Stimulated activated naive CD8-positive, alpha-beta T cell treated with anti-CD3 and anti-CD28 coated beads, Interleukin-15, amount 100 ng/mL, for 72 hours (primary cell): ENCODE measurements around the gene IL1RN.
"Not testable (repeated sequence)": the region's sequence is repeated elsewhere in the genome, so short reads cannot be mapped to it uniquely, and the experiment has no call there.

Experiments
- ATAC-seq: fragments of 150-1000 bp; cut with Tn5 transposase; 2 replicates; pipeline ENCODE4 v1.10.0; 2021; ENCODE audit warnings: mild to moderate bottlenecking, moderate library complexity
- DNase-seq, 2 donors: peaks; one replicate each; pipeline ENCODE4 v3.0.0; 2021 to 2022
- H3K27ac Mint-ChIP-seq, 2 donors: one replicate each; pipeline ENCODE4 v1.8.0; 2022; ENCODE audit warnings: mild to moderate bottlenecking in 2 of 2, mixed read lengths in 2 of 2, moderate library complexity in 2 of 2
- H3K27me3 Mint-ChIP-seq: one replicate; pipeline ENCODE4 v1.8.0; 2022; ENCODE audit warnings: mixed read lengths
- H3K4me1 Mint-ChIP-seq: one replicate; pipeline ENCODE4 v1.8.0; 2022; ENCODE audit warnings: mild to moderate bottlenecking, mixed read lengths
- H3K4me3 Mint-ChIP-seq, 2 donors: one replicate each; pipeline ENCODE4 v1.8.0; 2022; ENCODE audit warnings: mild to moderate bottlenecking in 2 of 2, mixed read lengths in 2 of 2, moderate library complexity in 1 of 2
- H3K9me3 Mint-ChIP-seq, 2 donors: one replicate each; pipeline ENCODE4 v1.8.0; 2022; ENCODE audit warnings: mixed read lengths in 2 of 2

IL1RN gene

GRCh38 chr2:113096306-113096705, 31.1 kb upstream of the IL1RN start:
- Mint-ChIP-seq H3K9me3 (peaks cover 16 to 29% of the 10 kb centered on the region in 2 donors), H3K4me1 (peaks cover 22% of the 10 kb centered on the region)
- ATAC-seq, DNase-seq, H3K4me3 Mint-ChIP-seq, H3K27ac Mint-ChIP-seq, H3K27me3 Mint-ChIP-seq: not testable (repeated sequence)

DNA sequence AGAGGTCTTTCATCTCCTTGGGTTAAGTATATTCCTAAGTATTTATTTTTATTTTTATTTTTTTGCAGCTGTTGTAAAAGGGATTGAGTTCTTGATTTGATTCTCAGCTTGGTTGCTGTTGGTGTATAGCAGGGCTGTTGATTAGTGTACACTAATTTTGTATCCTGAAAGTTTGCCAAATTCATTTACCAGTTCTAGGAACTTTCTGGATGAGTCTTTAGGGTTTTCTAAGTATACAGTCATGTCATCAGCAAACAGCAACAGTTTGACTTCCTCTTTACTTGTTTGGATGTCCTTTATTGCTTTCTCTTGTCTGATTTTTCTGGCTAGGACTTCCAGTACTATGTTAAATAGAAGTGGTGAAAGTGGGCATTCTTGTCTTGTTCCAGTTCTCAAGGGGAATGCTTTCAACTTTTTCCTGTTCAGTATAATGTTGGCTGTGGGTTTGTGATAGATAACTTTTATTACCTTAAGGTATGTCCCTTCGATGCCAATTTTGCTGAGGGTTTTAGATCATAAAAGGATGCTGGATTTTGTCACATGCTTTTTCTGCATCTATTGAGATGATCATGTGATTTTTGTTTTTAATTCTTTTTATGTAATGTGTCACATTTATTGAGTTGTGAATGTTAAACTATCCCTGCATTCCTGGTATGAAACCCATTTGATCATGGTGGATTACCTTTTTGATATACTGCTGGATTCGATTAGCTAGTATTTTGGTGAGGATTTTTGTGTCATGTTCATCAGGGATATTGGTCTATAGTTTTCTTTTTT, 30.4 kb upstream of the IL1RN start:
- H3K4me3 Mint-ChIP-seq, DNase-seq, H3K27ac Mint-ChIP-seq, H3K27me3 Mint-ChIP-seq, ATAC-seq: not testable (repeated sequence)
- peaks cover 22% of the 10 kb centered on the region for H3K4me1 Mint-ChIP-seq
- H3K9me3 Mint-ChIP-seq: peaks cover 16 to 30% of the 10 kb centered on the region in 2 donors

DNA sequence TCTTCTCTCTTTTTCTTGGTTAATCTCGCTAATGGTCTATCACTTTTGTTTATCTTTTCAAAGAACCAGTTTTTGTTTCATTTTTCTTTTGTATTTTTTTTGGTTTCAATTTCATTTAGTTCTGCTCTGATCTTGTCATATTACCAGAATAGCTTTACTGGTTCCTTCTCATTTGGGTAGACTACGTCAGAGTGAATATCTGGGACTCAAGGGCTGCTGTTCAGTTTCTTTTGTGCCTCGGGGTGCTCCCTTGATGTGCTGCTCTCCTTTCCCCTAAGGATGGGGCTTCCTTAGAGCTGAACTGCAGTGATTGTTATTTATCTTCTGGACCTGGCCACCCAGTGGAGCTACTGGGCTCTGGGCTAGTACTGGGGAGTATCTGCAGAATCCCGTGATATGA, 29.4 kb upstream of the IL1RN start:
- peak overlapping the region; percentile 57 to 58 for H3K4me3 Mint-ChIP-seq
- peaks cover 21 to 40% of the 10 kb centered on the region in 2 donors for H3K9me3 Mint-ChIP-seq
- no peak for DNase-seq
- peaks cover 29% of the 10 kb centered on the region for H3K4me1 Mint-ChIP-seq
- ATAC-seq: peak; percentile 66
- H3K27ac Mint-ChIP-seq: peak overlapping the region; percentile 52 to 95
- H3K27me3 Mint-ChIP-seq: no peaks in the 10 kb centered on the region

GRCh38 chr2:113098532-113098931, 28.9 kb upstream of the IL1RN start:
- ATAC-seq (no peak), DNase-seq (no peak)
- peaks cover 26 to 43% of the 10 kb centered on the region in 2 donors for H3K9me3 Mint-ChIP-seq
- H3K4me1 Mint-ChIP-seq: peaks cover 33% of the 10 kb centered on the region
- H3K27me3 Mint-ChIP-seq: no peaks in the 10 kb centered on the region
- H3K4me3 Mint-ChIP-seq: peak overlapping the region in 1 of 2 donors; percentile 58
- H3K27ac Mint-ChIP-seq: peak overlapping the region; percentile 70 to 95

DNA sequence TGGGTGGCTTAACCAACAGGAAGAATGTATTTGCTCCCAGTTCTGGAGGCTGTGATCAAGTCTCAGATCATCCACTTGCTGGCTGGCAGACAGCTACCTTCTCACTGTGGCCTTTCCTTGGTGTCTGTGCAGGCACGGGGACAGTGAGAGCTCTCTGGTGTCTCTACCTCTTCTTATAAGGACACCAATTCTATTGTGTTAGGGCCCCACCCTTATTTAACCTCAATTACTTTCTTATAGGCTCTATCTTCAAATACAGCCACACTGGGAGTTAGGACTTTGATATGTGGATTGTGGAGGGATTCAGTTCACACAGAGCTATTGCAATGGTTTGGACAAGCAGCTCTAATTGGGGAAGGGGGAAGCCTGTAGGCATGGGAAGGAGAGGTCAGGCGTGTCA, 25.3 kb upstream of the IL1RN start:
- H3K4me3 Mint-ChIP-seq: no peak overlapping the region
- ATAC-seq (no peak), DNase-seq (no peak)
- H3K27me3 Mint-ChIP-seq: no peaks in the 10 kb centered on the region
- no peak overlapping the region for H3K27ac Mint-ChIP-seq
- H3K4me1 Mint-ChIP-seq: peaks cover 47% of the 10 kb centered on the region
- H3K9me3 Mint-ChIP-seq: peaks cover 20 to 43% of the 10 kb centered on the region in 2 donors

GRCh38 chr2:113103277-113103676, 24.1 kb upstream of the IL1RN start:
- no peak overlapping the region for H3K4me3 Mint-ChIP-seq
- H3K27ac Mint-ChIP-seq: no peak overlapping the region
- no peak for DNase-seq
- H3K4me1 Mint-ChIP-seq: peaks cover 35% of the 10 kb centered on the region
- H3K27me3 Mint-ChIP-seq: no peaks in the 10 kb centered on the region
- ATAC-seq: no peak
- H3K9me3 Mint-ChIP-seq: peaks cover 15 to 31% of the 10 kb centered on the region in 2 donors

- H3K4me3 Mint-ChIP-seq: peak overlapping the region in 1 of 2 donors; percentile 4
- peaks cover 15 to 29% of the 10 kb centered on the region in 2 donors for H3K9me3 Mint-ChIP-seq
- H3K4me1 Mint-ChIP-seq: peaks cover 31% of the 10 kb centered on the region
- DNase-seq: peak in 1 of 2 donors; percentile 30
- H3K27me3 Mint-ChIP-seq: no peaks in the 10 kb centered on the region
- H3K27ac Mint-ChIP-seq: no peak overlapping the region
- ATAC-seq: peak; percentile 85
Observed at GRCh38 chr2:113104054-113104611, 23.3 kb upstream of the IL1RN start.

- DNase-seq (peak in 1 of 2 donors; percentile 45), ATAC-seq (peak; percentile 84)
- H3K4me1 Mint-ChIP-seq: peaks cover 31% of the 10 kb centered on the region
- no peak overlapping the region for H3K4me3 Mint-ChIP-seq
- H3K9me3 Mint-ChIP-seq: peaks cover 15 to 29% of the 10 kb centered on the region in 2 donors
- no peak overlapping the region for H3K27ac Mint-ChIP-seq
- H3K27me3 Mint-ChIP-seq: no peaks in the 10 kb centered on the region
Observed at GRCh38 chr2:113105047-113105785, 22.2 kb upstream of the IL1RN start.

GRCh38 chr2:113111121-113111520, 16.3 kb upstream of the IL1RN start:
- Mint-ChIP-seq H3K27ac (no peak overlapping the region), H3K9me3 (no peaks in the 10 kb centered on the region), H3K4me1 (no peaks in the 10 kb centered on the region), H3K4me3 (no peak overlapping the region), H3K27me3 (no peaks in the 10 kb centered on the region)
- ATAC-seq (no peak), DNase-seq (no peak)

GRCh38 chr2:113111823-113112287, 15.5 kb upstream of the IL1RN start:
- H3K4me1 Mint-ChIP-seq: no peaks in the 10 kb centered on the region
- no peak overlapping the region for H3K4me3 Mint-ChIP-seq
- H3K27me3 Mint-ChIP-seq: no peaks in the 10 kb centered on the region
- no peak for DNase-seq
- H3K27ac Mint-ChIP-seq: no peak overlapping the region
- H3K9me3 Mint-ChIP-seq: no peaks in the 10 kb centered on the region
- ATAC-seq: no peak

- Mint-ChIP-seq H3K27me3 (no peaks in the 10 kb centered on the region), H3K4me1 (no peaks in the 10 kb centered on the region), H3K9me3 (no peaks in the 10 kb centered on the region), H3K27ac (no peak overlapping the region), H3K4me3 (no peak overlapping the region)
- no peak for DNase-seq
- ATAC-seq: no peak
Observed at GRCh38 chr2:113112441-113112840, 15.0 kb upstream of the IL1RN start.

DNA sequence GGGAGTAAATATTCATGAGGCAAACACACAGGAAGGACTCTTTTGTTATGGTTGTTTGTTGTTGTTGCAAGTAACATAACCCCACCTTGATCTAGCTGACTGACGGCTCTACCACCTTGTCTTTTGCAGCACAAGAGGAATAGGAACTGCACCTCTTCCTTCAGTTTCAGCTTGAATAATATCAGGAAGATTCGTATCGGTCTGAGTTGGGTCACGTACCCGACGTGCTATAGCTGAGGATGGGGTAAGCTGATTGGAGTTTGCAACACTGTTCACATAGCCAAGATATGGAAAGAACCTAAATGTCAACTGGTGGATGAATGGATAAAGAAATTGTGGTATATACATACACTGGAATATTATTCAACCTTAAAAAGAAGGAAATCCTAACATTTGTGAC, 14.5 kb upstream of the IL1RN start:
- DNase-seq (no peak), ATAC-seq (no peak)
- Mint-ChIP-seq H3K27me3 (peaks cover 1% of the 10 kb centered on the region), H3K4me1 (no peaks in the 10 kb centered on the region), H3K9me3 (no peaks in the 10 kb centered on the region), H3K4me3 (no peak overlapping the region), H3K27ac (no peak overlapping the region)

- DNase-seq: no peak
- Mint-ChIP-seq H3K9me3 (no peaks in the 10 kb centered on the region), H3K27ac (no peak overlapping the region), H3K4me3 (no peak overlapping the region), H3K4me1 (no peaks in the 10 kb centered on the region), H3K27me3 (peaks cover 5% of the 10 kb centered on the region)
- no peak for ATAC-seq
Observed at GRCh38 chr2:113113807-113114206, 13.6 kb upstream of the IL1RN start.

- peaks cover 6% of the 10 kb centered on the region for H3K27me3 Mint-ChIP-seq
- no peak for ATAC-seq
- no peaks in the 10 kb centered on the region for H3K9me3 Mint-ChIP-seq
- H3K27ac Mint-ChIP-seq: no peak overlapping the region
- no peaks in the 10 kb centered on the region for H3K4me1 Mint-ChIP-seq
- no peak overlapping the region for H3K4me3 Mint-ChIP-seq
- no peak for DNase-seq
Observed at GRCh38 chr2:113114224-113114945, 13.0 kb upstream of the IL1RN start.

- H3K9me3 Mint-ChIP-seq: no peaks in the 10 kb centered on the region
- ATAC-seq (no peak), DNase-seq (no peak)
- H3K4me1 Mint-ChIP-seq: no peaks in the 10 kb centered on the region
- no peak overlapping the region for H3K4me3 Mint-ChIP-seq
- no peak overlapping the region for H3K27ac Mint-ChIP-seq
- peaks cover 13% of the 10 kb centered on the region for H3K27me3 Mint-ChIP-seq
Observed at GRCh38 chr2:113114996-113115395, 12.4 kb upstream of the IL1RN start.
